Inflammatory macrophage treated with lipopolysaccharide for 1 hour (primary cell): ENCODE data around the gene OR2AT4.
A peak's percentile ranks its signal among the peaks of the same experiment; 100 is the strongest.
"Not testable (repeated sequence)": the region's sequence is repeated elsewhere in the genome, so short reads cannot be mapped to it uniquely, and the experiment has no call there.

ENCODE experiments used
- DNase-seq, 2 donors: peaks; one replicate each; pipeline ENCODE4 v3.0.0-alpha.2; 2020 to 2022

The OR2AT4 gene

GRCh38 chr11:75096456-75097172 lies at the start of gene OR2AT4:
Gene OR2AT4, minus strand, starts transcription at chr11:75096876.
- DNase-seq: no peak

GRCh38 chr11:75145972-75146519 lies 49.4 kb upstream of the OR2AT4 start:
- no peak for DNase-seq

DNA sequence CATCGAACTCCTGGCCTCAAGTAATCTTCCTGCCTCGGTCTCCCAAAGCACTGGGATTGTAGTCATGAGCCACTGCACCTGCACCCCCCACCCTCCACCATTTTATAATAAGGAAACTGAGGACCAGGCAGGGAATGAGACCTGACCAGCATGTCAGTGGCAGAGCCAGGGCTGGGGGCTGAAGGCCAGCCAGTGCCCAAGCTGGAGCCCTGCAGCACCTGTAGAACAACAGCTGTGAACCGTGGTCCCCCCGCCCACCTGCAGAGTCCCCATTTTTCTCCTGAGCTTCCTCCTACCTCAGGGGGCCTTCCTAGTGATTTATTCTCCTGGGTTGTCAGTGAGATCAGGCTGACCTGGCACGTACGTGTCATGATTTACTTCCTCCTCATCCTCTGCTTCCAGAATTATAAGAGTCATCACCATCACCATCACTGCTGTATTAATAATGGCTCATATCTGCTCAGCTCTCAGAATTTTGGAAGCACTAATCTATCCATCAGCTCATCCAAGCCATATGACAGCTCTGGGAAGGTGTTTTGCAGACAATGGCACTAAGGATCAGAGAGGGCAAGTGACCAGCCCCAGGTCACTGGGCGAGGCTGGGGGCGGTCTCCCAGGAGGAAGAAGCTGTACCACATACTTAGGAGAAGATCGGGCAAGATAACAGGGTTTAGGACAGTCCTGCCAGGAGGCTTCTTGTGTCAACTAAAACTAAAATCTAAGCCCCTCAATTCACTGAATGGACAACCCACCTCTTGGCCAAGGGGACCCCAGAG lies 48.7 kb upstream of the OR2AT4 start:
- no peak for DNase-seq

- DNase-seq: no peak
These were observed 48.0 kb upstream of the OR2AT4 start for GRCh38 chr11:75144716-75145014.

- no peak for DNase-seq
These were observed 46.7 kb upstream of the OR2AT4 start for GRCh38 chr11:75143420-75143731.

DNA sequence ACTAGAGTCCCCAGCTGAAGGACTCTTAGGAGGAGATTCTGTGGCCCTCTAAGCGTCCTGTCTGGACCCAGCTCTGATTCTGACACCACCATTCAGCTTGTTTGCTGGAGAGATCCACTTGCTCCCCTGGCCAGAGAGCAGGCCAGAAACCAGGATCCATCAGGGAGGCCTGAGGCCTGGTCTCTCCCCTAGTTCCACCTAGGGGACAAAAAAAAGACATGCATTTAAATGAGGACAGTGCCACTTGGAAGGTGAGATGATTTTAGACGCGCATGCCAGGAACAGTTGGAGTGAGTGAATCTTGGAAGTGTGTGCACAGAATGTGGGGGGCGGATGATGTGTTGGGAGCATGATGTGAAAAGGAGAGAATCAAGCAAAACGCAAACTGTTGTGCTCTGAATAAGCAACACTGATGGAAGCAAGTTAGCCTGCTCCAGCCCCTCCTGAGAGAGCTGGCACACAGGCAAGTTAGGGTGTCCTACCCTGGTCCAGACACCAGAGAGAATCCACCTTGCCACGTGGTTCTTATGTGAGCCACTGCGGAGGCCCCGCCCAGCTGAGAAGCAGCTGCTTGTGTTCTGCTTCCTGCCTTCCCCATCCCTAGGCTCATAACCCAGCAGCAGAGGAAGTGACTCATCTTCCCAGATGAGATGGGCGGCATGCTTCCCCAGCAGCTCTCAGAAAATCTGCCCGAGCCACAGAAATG lies 46.2 kb upstream of the OR2AT4 start:
- DNase-seq: peak; percentile 84 to 91

- DNase-seq: no peak
These were observed 44.5 kb upstream of the OR2AT4 start for GRCh38 chr11:75141166-75141565.

GRCh38 chr11:75140269-75141138 lies 43.8 kb upstream of the OR2AT4 start:
- peak in 1 of 2 donors; percentile 77 for DNase-seq

DNA sequence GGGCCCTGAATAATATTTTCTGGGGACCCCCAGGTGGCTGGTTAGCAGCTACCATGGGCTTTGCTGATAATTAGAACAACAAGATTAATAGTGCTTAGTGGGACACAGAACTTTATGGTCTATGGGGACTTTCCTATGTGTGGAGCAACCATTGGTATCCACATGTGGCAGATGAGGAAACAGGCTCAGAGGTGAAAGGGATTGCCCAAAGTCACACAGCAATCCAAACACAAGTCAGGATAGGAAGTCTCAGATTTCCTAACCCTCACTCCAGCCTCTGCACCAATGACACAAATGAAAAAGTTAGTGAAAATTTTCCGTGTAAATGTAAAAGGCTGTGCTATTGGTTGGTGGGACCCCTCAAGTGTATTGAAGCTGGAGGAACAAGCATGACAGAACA lies 39.0 kb upstream of the OR2AT4 start:
- peak; percentile 73 to 90 for DNase-seq

GRCh38 chr11:75135021-75135650 lies 38.5 kb upstream of the OR2AT4 start:
- no peak for DNase-seq

GRCh38 chr11:75133976-75134375 lies 37.3 kb upstream of the OR2AT4 start:
- no peak for DNase-seq

GRCh38 chr11:75132080-75132479 lies 35.4 kb upstream of the OR2AT4 start:
- no peak for DNase-seq

GRCh38 chr11:75126564-75126963 lies 29.9 kb upstream of the OR2AT4 start:
- DNase-seq: no peak

GRCh38 chr11:75118577-75118976 lies 21.9 kb upstream of the OR2AT4 start:
- DNase-seq: no peak

GRCh38 chr11:75114465-75114864 lies 17.8 kb upstream of the OR2AT4 start:
- no peak for DNase-seq

GRCh38 chr11:75113030-75113429 lies 16.4 kb upstream of the OR2AT4 start:
- DNase-seq: peak in 1 of 2 donors; percentile 32

- no peak for DNase-seq
These were observed 15.5 kb upstream of the OR2AT4 start for GRCh38 chr11:75112200-75112599.

GRCh38 chr11:75107187-75107586 lies 10.5 kb upstream of the OR2AT4 start:
- no peak for DNase-seq

DNA sequence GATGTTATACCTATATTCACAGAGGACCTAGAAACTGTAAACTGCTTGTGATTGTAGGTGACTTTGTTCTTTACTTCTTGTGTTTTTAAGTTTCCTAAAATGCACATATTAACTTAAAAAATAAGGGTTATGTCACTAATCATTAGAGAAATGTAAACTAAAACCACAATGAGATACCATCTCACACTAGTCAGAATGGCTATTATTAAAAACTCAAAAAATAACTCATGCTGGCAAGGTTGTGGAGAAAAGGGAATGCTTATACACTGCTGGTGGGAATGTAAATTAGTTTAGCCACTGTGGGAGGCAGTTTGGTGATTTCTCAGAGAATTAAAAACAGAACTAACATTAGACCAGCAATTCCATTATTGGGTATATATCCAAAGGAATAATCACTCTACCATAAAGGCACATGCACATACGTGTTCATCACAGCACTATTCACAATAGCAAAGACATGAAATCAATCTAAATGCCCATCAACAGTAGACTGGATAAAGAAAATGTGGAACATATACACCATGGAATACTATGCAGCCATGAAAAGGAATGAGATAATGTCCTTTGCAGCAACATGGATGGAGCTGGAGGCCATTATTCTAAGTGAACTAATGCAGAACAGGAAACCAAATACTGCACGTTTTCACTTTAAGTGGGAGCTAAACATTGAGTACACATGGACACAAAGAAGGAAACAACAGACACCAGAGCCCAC lies 9.4 kb upstream of the OR2AT4 start:
- not testable (repeated sequence) for DNase-seq

GRCh38 chr11:75105462-75105925 lies 8.8 kb upstream of the OR2AT4 start:
- no peak for DNase-seq

DNA sequence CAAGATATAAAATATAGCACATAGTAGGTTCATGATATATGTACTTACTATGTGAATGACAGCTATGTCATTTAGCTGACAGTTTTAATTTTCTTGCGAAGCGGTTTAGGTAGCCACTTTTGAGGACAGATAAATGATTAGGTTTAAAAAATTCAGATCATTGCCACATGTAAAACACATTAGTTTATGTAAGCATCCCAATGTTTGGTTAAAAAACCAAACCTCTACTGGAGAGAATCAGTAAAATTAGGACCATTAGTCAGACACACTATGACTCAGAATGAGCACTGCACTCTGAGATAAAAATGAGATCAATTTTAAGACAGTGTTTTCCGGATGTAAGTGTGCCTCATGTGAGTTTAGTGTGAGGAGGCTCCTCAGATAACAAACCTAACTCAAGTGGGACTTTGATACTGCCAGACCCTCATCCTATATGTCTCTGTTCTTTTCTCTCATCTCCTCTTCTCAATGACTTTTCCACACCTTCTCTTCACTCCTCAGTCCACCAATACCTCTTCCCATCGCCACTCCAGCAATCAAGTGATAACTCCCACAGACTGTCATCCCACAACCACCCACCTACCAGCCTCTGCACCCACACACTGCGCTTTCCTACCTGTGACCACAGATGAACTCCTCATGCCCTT lies 6.8 kb upstream of the OR2AT4 start:
- DNase-seq: peak; percentile 37 to 57
